GM12878 (cell line): Measurements from ENCODE around the gene SIN3A. TPM values are rescaled to one million over a fixed set of nuclear protein-coding genes. Genes with fewer than 3 reads are reported as not detected.

Experiments
- ATF3 ChIP-seq: IDR thresholded peaks from 2 replicates; pipeline ENCODE4 v1.6.1; 2011; ENCODE audit warnings: low read depth, mild to moderate bottlenecking, low read length, moderate library complexity, borderline replicate concordance; ENCODE audit errors: extremely low read depth
- EP300 ChIP-seq, 2 experiments: fragments of 150-350 bp in 1 of 2; IDR thresholded peaks; 2 replicates each; pipeline ENCODE4 v1.6.1; 2011 to 2012; ENCODE audit warnings: low read depth in 2 of 2, low read length in 2 of 2, borderline replicate concordance in 1 of 2, improper control_type of control experiment in 1 of 2, inconsistent platforms in 1 of 2; ENCODE audit not compliant: control insufficient read depth in 1 of 2
- IKZF2 ChIP-seq, 2 experiments: fragments of 450-650 bp; IDR thresholded peaks; 2 replicates each; pipeline ENCODE4 v1.6.1; 2017; ENCODE audit warnings: mild to moderate bottlenecking in 2 of 2, moderate library complexity in 2 of 2
- IRF4 ChIP-seq: IDR thresholded peaks from 2 replicates; pipeline ENCODE4 v1.6.1; 2011; ENCODE audit warnings: low read depth, low read length
- LARP7 ChIP-seq: fragments of 450-650 bp; IDR thresholded peaks from 2 replicates; pipeline ENCODE4 v1.6.1; 2017; ENCODE audit warnings: mild to moderate bottlenecking
- MTA2 ChIP-seq: fragments of 450-650 bp; IDR thresholded peaks from 2 replicates; pipeline ENCODE4 v1.6.1; 2016; ENCODE audit warnings: low read depth, mild to moderate bottlenecking, moderate library complexity
- POLR2AphosphoS5 ChIP-seq: IDR thresholded peaks from 2 replicates; pipeline ENCODE4 v1.6.1; 2011; ENCODE audit warnings: mild to moderate bottlenecking, low read length, inconsistent platforms
- RAD21 ChIP-seq: IDR thresholded peaks from 2 replicates; pipeline ENCODE4 v1.6.1; 2011; ENCODE audit warnings: mild to moderate bottlenecking, low read depth, low read length, moderate library complexity; ENCODE audit not compliant: insufficient read depth
- RAD51 ChIP-seq: fragments of 450-650 bp; IDR thresholded peaks from 2 replicates; pipeline ENCODE4 v1.6.1; 2016; ENCODE audit warnings: moderate library complexity, mild to moderate bottlenecking, inconsistent platforms
- RELB ChIP-seq: fragments of 450-650 bp; IDR thresholded peaks from 2 replicates; pipeline ENCODE4 v1.6.1; 2017; ENCODE audit warnings: low read depth, mild to moderate bottlenecking, moderate library complexity
- RUNX3 ChIP-seq: IDR thresholded peaks from 2 replicates; pipeline ENCODE4 v1.6.1; 2012; ENCODE audit warnings: low read length, inconsistent platforms
- SKIL ChIP-seq: fragments of 450-650 bp; IDR thresholded peaks from 2 replicates; pipeline ENCODE4 v1.6.1; 2017; ENCODE audit warnings: mild to moderate bottlenecking, low read depth, inconsistent platforms; ENCODE audit not compliant: poor library complexity, severe bottlenecking
- SMAD1 ChIP-seq: fragments of 450-650 bp; IDR thresholded peaks from 2 replicates; pipeline ENCODE4 v1.6.1; 2018; ENCODE audit warnings: mild to moderate bottlenecking, low read depth; ENCODE audit not compliant: partially characterized antibody
- SP1 ChIP-seq: IDR thresholded peaks from one replicate; pipeline ENCODE4 v1.6.1; 2011; ENCODE audit warnings: low read depth, low read length
- SRF ChIP-seq, 2 experiments: IDR thresholded peaks; 2 replicates each; pipeline ENCODE4 v1.6.1; 2011; ENCODE audit warnings: low read depth in 2 of 2, low read length in 2 of 2, mild to moderate bottlenecking in 1 of 2, moderate library complexity in 1 of 2
- SUZ12 ChIP-seq: fragments of 200-600 bp; sonication (generic); IDR thresholded peaks from one replicate; pipeline ENCODE4 v1.6.1; 2018; ENCODE audit warnings: antibody characterized with exemption, mild to moderate bottlenecking; ENCODE audit not compliant: unreplicated experiment
- TCF12 ChIP-seq: IDR thresholded peaks from 2 replicates; pipeline ENCODE4 v1.6.1; 2011; ENCODE audit warnings: low read depth, mild to moderate bottlenecking, low read length
- TCF7 ChIP-seq: IDR thresholded peaks from 2 replicates; pipeline ENCODE4 v1.6.1; 2014; ENCODE audit warnings: antibody characterized with exemption, borderline replicate concordance
- USF2 ChIP-seq: IDR thresholded peaks from 2 replicates; pipeline ENCODE4 v1.6.1; 2011; ENCODE audit warnings: low read depth, low read length, improper control_type of control experiment, borderline replicate concordance
- ZBTB11 ChIP-seq: fragments of 450-650 bp; formaldehyde crosslinking; IDR thresholded peaks from 2 replicates; pipeline ENCODE4 v1.5.0; 2022; ENCODE audit warnings: mild to moderate bottlenecking, missing genetic modification characterization
- ZNF217 ChIP-seq: fragments of 450-650 bp; IDR thresholded peaks from 2 replicates; pipeline ENCODE4 v1.6.1; 2017; ENCODE audit warnings: antibody characterized with exemption, mild to moderate bottlenecking
- ZNF622 ChIP-seq: fragments of 450-650 bp; IDR thresholded peaks from 2 replicates; pipeline ENCODE4 v1.6.1; 2017; ENCODE audit warnings: mild to moderate bottlenecking, inconsistent platforms
- polyA plus RNA-seq, 11 experiments: library from polyadenylated mRNA; depleted of rRNA in 4 of 11; unstranded in 6 of 11; stranded (reverse) in 5 of 11; fragments of >200 nt; fragmentation: Nextera tagmentation in 4 of 11; fragmentation: Illumina TruSeq in 1 of 11; extraction: Ambion mirVana in 4 of 11; extraction: Trizol in 1 of 11; gene quantifications; 1 replicate in 1 of 11; 2 replicates in 10 of 11; pipeline versions ENCODE4 v1.2.1 to v1.2.3, GENCODE V29; 2011 to 2016; ENCODE audit warnings: inconsistent platforms in 2 of 11, missing spikeins in 2 of 11, low read depth in 1 of 11
- total RNA-seq, 4 experiments: library from RNA; depleted of rRNA in 3 of 4; stranded (reverse); fragments of >200 nt in 3 of 4; fragmentation: Illumina TruSeq in 1 of 4; extraction: Trizol in 1 of 4; gene quantifications; 2 replicates each; pipeline versions ENCODE4 v1.2.1 to v1.2.3, GENCODE V29; 2013 to 2021

Gene SIN3A
- total and polyA plus RNA-seq, 10 of the 15 experiments (the other 5 are each of a cell fraction or from before 2014, with no cell fraction given) = 6.4 to 62.2 (median 29.2) TPM

GRCh38 chr15:75367913-75368688 lies 83.4 kb downstream of the SIN3A start, which contains the start of gene MAN2C1 (continued):
- TF ChIP-seq SKIL = no peak
- TF ChIP-seq ATF3 = no peak
- no peak for TF ChIP-seq SUZ12
- TF ChIP-seq ZNF622 = no peak
- TF ChIP-seq POLR2AphosphoS5 = peak; percentile 97
- TF ChIP-seq LARP7 = peak; percentile 92
- TF ChIP-seq USF2 = no peak; the same call in 1 of the 2 replicates
- peak; percentile 94 for TF ChIP-seq ZBTB11 (CRISPR knock-in tag)
- TF ChIP-seq ZNF217 = no peak
- peak; percentile 54 for TF ChIP-seq IRF4
- TF ChIP-seq SMAD1 = no peak
- TF ChIP-seq SRF (IDR thresholded peaks at IDR 0.05; ENCODE audit: low read depth in 2 of 2, low read length in 2 of 2) = peak; percentile 37 to 87; a peak in 2 of 4 replicates
- no peak for TF ChIP-seq EP300 (IDR thresholded peaks at IDR 0.05; ENCODE audit: borderline replicate concordance in 1 of 2, control insufficient read depth in 1 of 2, low read depth in 2 of 2, low read length in 2 of 2)
- TF ChIP-seq RAD51 = no peak
- TF ChIP-seq TCF12 = peak; percentile 76
- peak; percentile 88 for TF ChIP-seq RUNX3
- TF ChIP-seq IKZF2 (IDR thresholded peaks at IDR 0.05) = peak; percentile 58 to 70; a peak in 3 of 4 replicates
- TF ChIP-seq MTA2 = 0 out of 2 replicates have a peak, but pooled peaks have one; percentile 32
- peak; percentile 73 for TF ChIP-seq RAD21
- TF ChIP-seq SP1 = peak; percentile 15
- TF ChIP-seq TCF7 = peak; percentile 9; the same call in 1 of the 2 replicates
- peak; percentile 91 for TF ChIP-seq RELB
